ENCODE measurements around the gene ZSWIM7.
"Not testable (repeated sequence)": the region's sequence is repeated elsewhere in the genome, so short reads cannot be mapped to it uniquely, and the experiment has no call there.

ZSWIM7 gene

DNA sequence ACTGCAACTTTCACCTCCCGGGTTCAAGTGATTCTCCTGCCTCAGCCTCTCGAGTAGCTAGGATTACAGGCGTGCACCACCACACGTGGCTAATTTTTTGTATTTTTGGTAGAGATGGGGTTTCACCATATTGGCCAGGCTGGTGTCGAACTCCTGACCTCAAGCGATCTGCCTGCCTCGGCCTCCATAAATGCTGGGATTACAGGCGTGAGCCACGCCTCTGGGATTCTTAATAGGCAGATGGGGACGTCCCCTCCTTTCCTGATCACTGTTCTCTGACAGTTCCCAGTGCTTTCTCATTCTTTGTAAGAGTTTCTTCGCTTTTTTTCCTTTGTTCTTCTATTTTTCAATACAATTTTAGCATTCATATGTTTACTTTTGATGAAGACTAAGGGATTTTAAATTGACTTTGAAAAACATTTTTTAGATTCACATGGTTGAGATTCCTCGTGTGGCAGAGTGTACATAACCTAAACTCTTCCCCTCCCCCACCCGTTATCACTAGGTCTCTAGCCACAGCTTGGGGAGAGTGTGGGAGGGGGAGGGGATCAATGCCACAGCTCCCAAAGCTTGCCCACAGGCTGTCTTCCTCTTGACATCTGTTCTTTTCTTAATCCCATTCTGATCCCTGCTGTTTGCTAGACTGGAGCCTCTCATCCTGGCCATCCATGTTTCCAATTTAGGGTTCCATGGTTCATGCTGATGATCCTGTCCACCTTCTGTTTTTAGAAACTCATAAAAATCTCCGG is 43.5 kb downstream of the ZSWIM7 start:
- DNase-seq, result no peak

GRCh38 chr17:15954222-15954621 is 45.3 kb downstream of the ZSWIM7 start:
- DNase-seq, result no peak

GRCh38 chr17:15952916-15953790 is 46.4 kb downstream of the ZSWIM7 start:
- no peak for DNase-seq

GRCh38 chr17:15952048-15952532 is 47.4 kb downstream of the ZSWIM7 start:
- no peak for DNase-seq

DNA sequence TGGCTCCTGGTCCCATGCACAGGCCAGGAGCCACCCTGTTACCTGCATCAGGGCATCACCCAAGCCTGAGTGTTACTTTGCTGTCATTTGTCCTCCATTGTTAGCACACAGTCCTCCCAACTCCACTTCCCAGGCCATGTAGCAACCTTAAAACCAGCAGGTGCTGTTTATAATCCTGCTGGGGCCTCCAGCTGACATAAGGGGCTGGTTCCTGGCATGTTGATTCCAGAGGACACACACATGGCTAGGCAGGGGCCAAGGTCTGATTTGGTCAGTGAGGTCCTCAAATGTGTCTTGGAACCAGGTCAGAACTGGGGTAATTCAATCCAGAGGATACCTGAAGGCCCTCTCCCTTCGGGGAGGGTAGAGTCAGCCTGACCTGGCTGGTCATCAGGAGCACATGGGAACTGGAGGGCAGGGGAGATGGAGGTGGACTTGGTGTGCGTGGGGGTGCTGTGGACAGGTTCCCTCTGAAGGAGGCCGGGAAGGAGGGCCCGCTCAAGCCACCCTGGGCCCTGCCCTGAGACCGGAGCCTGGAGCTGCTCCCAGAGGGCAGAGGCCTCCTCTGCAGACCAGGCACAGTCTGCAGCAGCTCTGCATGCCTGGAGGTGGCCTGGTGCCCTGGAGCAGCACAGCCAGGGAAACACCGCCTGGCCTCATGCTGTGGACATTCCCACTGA is 48.0 kb downstream of the ZSWIM7 start:
- DNase-seq, result no peak

- no peak for DNase-seq
Observed at GRCh38 chr17:15947976-15948752, 51.3 kb downstream of the ZSWIM7 start.

DNA sequence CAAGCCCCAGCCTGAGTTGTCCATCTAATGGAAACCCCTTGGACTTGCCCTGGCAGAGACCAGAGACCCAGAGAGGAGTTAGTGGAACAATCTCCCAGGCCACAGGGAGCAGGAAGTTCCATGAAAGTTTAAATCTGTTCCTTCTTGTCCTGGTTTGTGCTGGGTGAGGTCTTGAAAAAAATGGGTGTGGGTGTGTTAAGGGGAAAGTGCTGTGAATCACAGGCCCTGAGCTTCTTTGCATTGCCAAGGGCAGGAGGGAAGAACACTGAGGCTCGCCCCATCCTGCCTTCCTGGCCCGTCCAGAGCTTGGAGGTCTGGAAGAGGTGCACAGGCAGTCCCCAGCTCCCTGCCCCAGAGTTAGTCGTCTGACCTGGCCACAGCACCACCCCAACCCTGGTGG is 52.2 kb downstream of the ZSWIM7 start:
- no peak for DNase-seq

- no peak for DNase-seq
Observed at GRCh38 chr17:15946611-15947120, 52.8 kb downstream of the ZSWIM7 start.

DNA sequence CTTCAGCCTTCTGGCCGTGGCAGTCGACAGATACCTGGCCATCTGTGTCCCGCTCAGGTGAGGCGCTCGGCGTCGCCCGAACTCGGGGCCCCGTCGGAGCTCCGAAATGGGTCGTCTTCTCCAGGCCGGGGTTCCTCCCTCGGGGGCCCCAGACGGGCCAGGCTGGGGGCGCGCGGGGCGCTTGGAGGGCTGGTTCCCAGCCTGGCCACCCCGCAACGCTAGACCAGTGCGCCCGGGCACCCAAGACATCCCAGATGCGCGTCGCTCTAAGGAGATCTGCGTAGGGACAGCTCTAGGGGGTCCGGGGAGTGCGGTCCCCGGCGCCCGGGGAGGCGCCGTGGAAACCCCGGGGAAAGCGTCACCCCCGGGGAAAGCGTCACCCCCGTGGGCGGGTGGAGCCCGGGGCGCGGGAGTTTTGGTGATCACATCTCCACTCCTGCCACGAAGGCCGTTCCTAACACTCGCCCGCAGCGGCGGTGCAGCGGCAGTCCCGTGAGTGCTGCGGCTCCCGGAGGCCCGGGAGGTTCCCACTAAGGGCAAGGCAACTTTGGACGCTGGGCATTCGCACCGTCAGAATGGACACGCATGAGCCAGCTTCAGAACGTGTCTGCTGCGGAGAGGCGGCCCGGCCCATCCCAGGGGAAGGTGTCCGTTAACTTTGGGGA is 53.8 kb downstream of the ZSWIM7 start:
- DNase-seq, result no peak

DNA sequence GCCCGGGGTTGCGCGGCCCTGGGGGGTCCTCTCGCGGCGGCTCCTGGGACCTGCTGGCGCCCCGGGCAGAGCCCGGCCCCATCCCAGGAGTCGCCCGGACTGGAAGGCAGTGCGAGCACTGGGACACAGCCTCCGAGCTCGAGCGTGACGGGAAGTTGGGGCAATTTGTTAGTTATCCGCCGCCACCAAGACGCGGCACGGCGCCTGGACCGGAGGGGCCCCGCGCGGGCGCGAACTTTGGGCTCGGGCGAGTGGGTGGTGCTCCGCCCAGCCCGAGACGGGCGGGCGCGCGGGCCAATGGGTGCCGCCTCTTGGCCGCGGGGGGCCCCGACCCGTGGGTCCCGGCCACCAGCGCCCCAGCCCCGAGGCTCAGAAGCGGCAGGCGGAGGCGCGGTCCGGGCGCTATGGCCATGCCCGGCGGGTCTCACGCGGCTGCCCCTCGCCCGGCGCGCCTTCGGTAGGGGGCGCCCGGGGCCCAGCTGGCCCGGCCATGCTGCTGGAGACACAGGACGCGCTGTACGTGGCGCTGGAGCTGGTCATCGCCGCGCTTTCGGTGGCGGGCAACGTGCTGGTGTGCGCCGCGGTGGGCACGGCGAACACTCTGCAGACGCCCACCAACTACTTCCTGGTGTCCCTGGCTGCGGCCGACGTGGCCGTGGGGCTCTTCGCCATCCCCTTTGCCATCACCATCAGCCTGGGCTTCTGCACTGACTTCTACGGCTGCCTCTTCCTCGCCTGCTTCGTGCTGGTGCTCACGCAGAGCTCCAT is 54.6 kb downstream of the ZSWIM7 start, which contains the start of gene ADORA2B:
TSS of gene ADORA2B (plus strand) at position 372 of the 768 bp plus-strand sequence. CDS start at position 491, 119 bp downstream.
- DNase-seq, result peak in 1 of 2 experiments; percentile 15

DNA sequence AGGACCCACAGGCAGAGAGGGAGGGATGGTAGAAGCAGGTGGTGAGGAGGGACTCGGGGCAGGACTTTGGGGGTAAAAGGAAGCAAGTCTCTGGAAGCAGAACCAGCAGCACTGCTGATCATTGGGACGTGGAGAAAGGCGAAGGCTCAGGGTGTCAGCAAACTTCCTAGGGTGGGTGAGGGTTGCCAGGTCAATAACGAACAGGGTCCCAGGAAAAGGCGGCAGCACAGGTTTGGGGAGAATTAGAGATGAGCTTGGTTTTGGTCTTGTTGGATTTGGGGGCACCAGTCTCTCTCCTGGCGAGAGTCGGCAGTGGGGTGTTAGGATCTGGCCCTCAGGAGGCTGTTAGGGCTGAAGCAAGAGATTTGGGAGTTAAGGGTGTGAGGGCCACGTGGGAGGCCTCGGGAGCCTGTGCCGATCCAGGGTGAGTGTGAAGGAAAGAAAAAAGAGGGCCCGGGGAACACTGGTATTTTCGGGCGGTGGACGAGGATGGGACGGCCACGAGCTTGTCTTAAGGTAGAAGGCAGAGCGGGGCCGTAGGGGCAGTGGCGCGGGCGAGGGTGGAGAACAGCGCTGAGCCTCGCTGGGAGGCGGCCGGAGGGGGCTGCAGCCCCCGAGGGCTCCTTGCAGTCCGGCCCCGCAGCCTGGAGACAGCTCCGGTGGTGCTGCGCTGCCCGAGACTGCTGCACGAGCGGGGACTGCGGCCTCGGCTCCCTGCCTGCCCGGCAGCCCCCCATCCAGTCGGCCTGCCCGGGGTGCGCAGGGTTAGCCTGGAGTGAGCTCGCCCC is 55.3 kb downstream of the ZSWIM7 start:
- no peak for DNase-seq

GRCh38 chr17:15942207-15942833 is 57.2 kb downstream of the ZSWIM7 start:
- DNase-seq, result no peak

- DNase-seq, result no peak
Observed at GRCh38 chr17:15941781-15942180, 57.7 kb downstream of the ZSWIM7 start.

DNA sequence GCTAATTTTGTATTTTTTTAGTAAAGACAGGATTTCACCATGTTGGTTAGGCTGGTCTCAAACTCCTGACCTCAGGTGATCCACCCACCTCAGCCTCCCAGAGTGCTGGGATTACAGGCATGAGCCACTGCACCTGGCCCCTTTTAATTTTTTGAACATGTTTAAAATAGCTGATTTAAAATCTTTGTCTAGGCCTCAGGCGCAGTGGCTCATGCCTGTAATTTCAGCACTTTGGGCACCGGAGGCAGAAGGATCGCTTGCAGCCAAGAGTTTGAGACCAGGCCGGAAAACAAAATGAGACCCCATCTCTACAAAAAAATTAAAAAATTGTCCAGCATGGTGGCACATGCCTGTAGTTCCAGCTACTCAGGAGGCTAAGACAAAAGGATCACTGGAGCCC is 63.0 kb downstream of the ZSWIM7 start:
- not testable (repeated sequence) for DNase-seq

GRCh38 chr17:15935891-15936290 is 63.6 kb downstream of the ZSWIM7 start:
- DNase-seq, result no peak

- no peak for DNase-seq
Observed at GRCh38 chr17:15934866-15935265, 64.6 kb downstream of the ZSWIM7 start.

GRCh38 chr17:15931394-15931793 is 68.1 kb downstream of the ZSWIM7 start:
- DNase-seq, result no peak

DNA sequence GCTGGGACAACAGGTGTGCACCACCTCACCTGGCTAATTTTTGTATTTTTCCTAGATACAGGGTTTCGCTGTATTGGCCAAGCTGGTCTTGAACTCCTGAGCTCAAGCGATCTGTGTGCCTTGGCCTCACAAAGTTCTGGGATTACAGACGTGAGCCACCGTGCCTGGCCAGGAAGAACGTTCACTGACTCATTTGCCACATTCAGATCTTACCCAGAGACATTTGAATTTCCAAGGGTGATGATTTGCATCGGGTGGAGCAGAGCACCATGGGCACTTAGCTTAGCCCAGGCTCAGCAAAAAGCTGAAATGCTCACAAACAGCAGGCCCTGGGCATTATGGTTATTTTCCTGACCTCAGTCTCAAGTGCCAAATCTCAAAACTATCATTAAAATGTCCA is 69.1 kb downstream of the ZSWIM7 start:
- DNase-seq, result no peak

GRCh38 chr17:15929941-15930340 is 69.6 kb downstream of the ZSWIM7 start:
- no peak for DNase-seq

All from NCI-H446 (cell line).